Activated naive CD4-positive, alpha-beta T cell treated with anti-CD3 and anti-CD28 coated beads, Interleukin-2, amount 10 ng/mL, durations not matched to agents 7 days and 5 days (primary cell): ENCODE data around the gene ZNF724.
"Not testable (repeated sequence)": the region's sequence is repeated elsewhere in the genome, so short reads cannot be mapped to it uniquely, and the experiment has no call there.

Source experiments
- CTCF ChIA-PET: fragments of 350-600 bp; sonication (Branson Sonifier 250); formaldehyde crosslinking; loops from one replicate; lab custom pipeline; 2021; ENCODE audit warnings: antibody characterized with exemption; lab: Charles Lee
- DNase-seq: peaks from one replicate; pipeline ENCODE4 v3.0.0-alpha.2; 2020
- H3K27ac Mint-ChIP-seq: one replicate; pipeline ENCODE4 v1.8.0; 2021; ENCODE audit warnings: mild to moderate bottlenecking, moderate library complexity, mixed read lengths
- H3K27me3 Mint-ChIP-seq: one replicate; pipeline ENCODE4 v1.8.0; 2021; ENCODE audit warnings: mild to moderate bottlenecking, mixed read lengths
- H3K36me3 Mint-ChIP-seq: one replicate; pipeline ENCODE4 v1.8.0; 2021; ENCODE audit warnings: mixed read lengths
- H3K4me1 Mint-ChIP-seq: one replicate; pipeline ENCODE4 v1.8.0; 2021; ENCODE audit warnings: mixed read lengths
- H3K4me3 Mint-ChIP-seq: one replicate; pipeline ENCODE4 v1.8.0; 2021; ENCODE audit warnings: mild to moderate bottlenecking, moderate library complexity, mixed read lengths
- H3K9me3 Mint-ChIP-seq: one replicate; pipeline ENCODE4 v1.8.0; 2021; ENCODE audit warnings: mixed read lengths

ZNF724 gene

GRCh38 chr19:23262920-23263319, 12.7 kb upstream of the ZNF724 start:
- Mint-ChIP-seq H3K27me3 (no peaks in the 10 kb centered on the region), H3K4me1 (no peaks in the 10 kb centered on the region), H3K36me3 (peaks cover 73% of the 10 kb centered on the region), H3K9me3 (peaks cover 39% of the 10 kb centered on the region), H3K27ac (no peak overlapping the region), H3K4me3 (no peak overlapping the region)
- CTCF ChIA-PET = no interaction called here
- DNase-seq = no peak

GRCh38 chr19:23261496-23262020, 11.4 kb upstream of the ZNF724 start:
- peaks cover 34% of the 10 kb centered on the region for H3K9me3 Mint-ChIP-seq
- CTCF ChIA-PET = no interaction called here
- no peaks in the 10 kb centered on the region for H3K4me1 Mint-ChIP-seq
- H3K4me3 Mint-ChIP-seq = no peak overlapping the region
- DNase-seq = no peak
- no peak overlapping the region for H3K27ac Mint-ChIP-seq
- H3K27me3 Mint-ChIP-seq = no peaks in the 10 kb centered on the region
- H3K36me3 Mint-ChIP-seq = peaks cover 68% of the 10 kb centered on the region

- Mint-ChIP-seq H3K9me3 (peaks cover 32% of the 10 kb centered on the region), H3K36me3 (peaks cover 68% of the 10 kb centered on the region), H3K27ac (no peak overlapping the region), H3K4me3 (no peak overlapping the region), H3K27me3 (no peaks in the 10 kb centered on the region), H3K4me1 (no peaks in the 10 kb centered on the region)
- CTCF ChIA-PET = no interaction called here
- DNase-seq = no peak
These were observed 10.8 kb upstream of the ZNF724 start for GRCh38 chr19:23260956-23261355.

GRCh38 chr19:23259961-23260360, 9.8 kb upstream of the ZNF724 start:
- Mint-ChIP-seq H3K27me3 (no peaks in the 10 kb centered on the region), H3K27ac (no peak overlapping the region), H3K36me3 (peaks cover 73% of the 10 kb centered on the region), H3K4me1 (no peaks in the 10 kb centered on the region), H3K4me3 (no peak overlapping the region), H3K9me3 (peaks cover 32% of the 10 kb centered on the region)
- no peak for DNase-seq
- CTCF ChIA-PET = no interaction called here

- Mint-ChIP-seq H3K4me3 (no peak overlapping the region), H3K9me3 (peaks cover 11% of the 10 kb centered on the region), H3K27me3 (no peaks in the 10 kb centered on the region), H3K27ac (no peak overlapping the region), H3K36me3 (peaks cover 40% of the 10 kb centered on the region), H3K4me1 (no peaks in the 10 kb centered on the region)
- no peak for DNase-seq
- CTCF ChIA-PET = no interaction called here
These were observed 5.5 kb upstream of the ZNF724 start for GRCh38 chr19:23255700-23256099.

- CTCF ChIA-PET = no interaction called here
- no peak overlapping the region for H3K27ac Mint-ChIP-seq
- no peaks in the 10 kb centered on the region for H3K27me3 Mint-ChIP-seq
- peaks cover 5% of the 10 kb centered on the region for H3K9me3 Mint-ChIP-seq
- H3K4me1 Mint-ChIP-seq = peaks cover 9% of the 10 kb centered on the region
- no peak overlapping the region for H3K4me3 Mint-ChIP-seq
- peaks cover 30% of the 10 kb centered on the region for H3K36me3 Mint-ChIP-seq
- no peak for DNase-seq
These were observed 4.1 kb upstream of the ZNF724 start for GRCh38 chr19:23254141-23254910.

GRCh38 chr19:23253256-23253655, 3.1 kb upstream of the ZNF724 start:
- H3K36me3 Mint-ChIP-seq = peaks cover 29% of the 10 kb centered on the region
- H3K4me1 Mint-ChIP-seq = peaks cover 18% of the 10 kb centered on the region
- H3K9me3 Mint-ChIP-seq, CTCF ChIA-PET, H3K27ac Mint-ChIP-seq, H3K27me3 Mint-ChIP-seq, DNase-seq, H3K4me3 Mint-ChIP-seq: not testable (repeated sequence)

GRCh38 chr19:23241419-23241818, 8.8 kb downstream of the ZNF724 start:
- Mint-ChIP-seq H3K36me3 (peaks cover 78% of the 10 kb centered on the region), H3K27ac (no peak overlapping the region), H3K27me3 (no peaks in the 10 kb centered on the region), H3K4me3 (no peak overlapping the region), H3K4me1 (no peaks in the 10 kb centered on the region), H3K9me3 (peaks cover 57% of the 10 kb centered on the region)
- CTCF ChIA-PET = interaction anchor here (0.7 kb wide), 1 partner anchor 583 kb away, joined by 3 read pairs; no protein-coding TSS in a partner anchor
- no peak for DNase-seq

- peaks cover 45% of the 10 kb centered on the region for H3K9me3 Mint-ChIP-seq
- DNase-seq = no peak
- CTCF ChIA-PET = no interaction called here
These were observed 27.1 kb downstream of the ZNF724 start for GRCh38 chr19:23222998-23223652.

GRCh38 chr19:23203841-23204344, 46.3 kb downstream of the ZNF724 start:
- Mint-ChIP-seq H3K9me3 (peaks cover 28% of the 10 kb centered on the region), H3K4me1 (no peaks in the 10 kb centered on the region)

More at GRCh38 chr19:23222998-23223652, 27.1 kb downstream of the ZNF724 start:
- Mint-ChIP-seq H3K4me3 (no peak overlapping the region), H3K4me1 (no peaks in the 10 kb centered on the region), H3K27ac (no peak overlapping the region), H3K27me3 (no peaks in the 10 kb centered on the region), H3K36me3 (peaks cover 60% of the 10 kb centered on the region)

GRCh38 chr19:23190341-23190740, 59.9 kb downstream of the ZNF724 start:
- peaks cover 43% of the 10 kb centered on the region for H3K9me3 Mint-ChIP-seq
- no peak for DNase-seq
- no peak overlapping the region for H3K4me3 Mint-ChIP-seq
- CTCF ChIA-PET = no interaction called here
- H3K27ac Mint-ChIP-seq = no peak overlapping the region
- no peaks in the 10 kb centered on the region for H3K27me3 Mint-ChIP-seq
- H3K4me1 Mint-ChIP-seq = no peaks in the 10 kb centered on the region
- H3K36me3 Mint-ChIP-seq = no peaks in the 10 kb centered on the region

More at GRCh38 chr19:23203841-23204344, 46.3 kb downstream of the ZNF724 start:
- H3K27ac Mint-ChIP-seq = no peak overlapping the region
- CTCF ChIA-PET = no interaction called here
- H3K27me3 Mint-ChIP-seq = peaks cover 8% of the 10 kb centered on the region
- no peak for DNase-seq
- no peak overlapping the region for H3K4me3 Mint-ChIP-seq
- H3K36me3 Mint-ChIP-seq = no peaks in the 10 kb centered on the region

GRCh38 chr19:23183251-23183650, 66.9 kb downstream of the ZNF724 start:
- Mint-ChIP-seq H3K9me3 (peaks cover 74% of the 10 kb centered on the region), H3K36me3 (no peaks in the 10 kb centered on the region), H3K4me1 (no peaks in the 10 kb centered on the region), H3K27ac (no peak overlapping the region), H3K4me3 (no peak overlapping the region), H3K27me3 (no peaks in the 10 kb centered on the region)
- CTCF ChIA-PET = no interaction called here
- DNase-seq = no peak
